Measurements from ENCODE around the gene KIF3C. TPM values are rescaled to one million over a fixed set of nuclear protein-coding genes. Genes with fewer than 3 reads are reported as not detected.
"Not testable (repeated sequence)": the region's sequence is repeated elsewhere in the genome, so short reads cannot be mapped to it uniquely, and the experiment has no call there.

Gene KIF3C
- polyA plus RNA-seq, 4 donors, result 12.5 to 19.7 (median 15.3) TPM

GRCh38 chr2:25920786-25921415, 61.4 kb downstream of the KIF3C start:
- DNase-seq (ENCODE audit: low read depth in 4 of 4, low spot score in 3 of 4), result no peak

GRCh38 chr2:25920336-25920735, 62.0 kb downstream of the KIF3C start:
- no peak for DNase-seq (ENCODE audit: low read depth in 4 of 4, low spot score in 3 of 4)

GRCh38 chr2:25917832-25918231, 64.5 kb downstream of the KIF3C start:
- no peak for DNase-seq (ENCODE audit: low read depth in 4 of 4, low spot score in 3 of 4)

- DNase-seq (ENCODE audit: low read depth in 4 of 4, low spot score in 3 of 4), result not testable (repeated sequence)
Measured at GRCh38 chr2:25917411-25917810, 64.9 kb downstream of the KIF3C start.

- not testable (repeated sequence) for DNase-seq (ENCODE audit: low read depth in 4 of 4, low spot score in 3 of 4)
Measured at GRCh38 chr2:25915944-25916772, 66.1 kb downstream of the KIF3C start.

GRCh38 chr2:25915411-25915810, 66.9 kb downstream of the KIF3C start:
- not testable (repeated sequence) for DNase-seq (ENCODE audit: low read depth in 4 of 4, low spot score in 3 of 4)

DNA sequence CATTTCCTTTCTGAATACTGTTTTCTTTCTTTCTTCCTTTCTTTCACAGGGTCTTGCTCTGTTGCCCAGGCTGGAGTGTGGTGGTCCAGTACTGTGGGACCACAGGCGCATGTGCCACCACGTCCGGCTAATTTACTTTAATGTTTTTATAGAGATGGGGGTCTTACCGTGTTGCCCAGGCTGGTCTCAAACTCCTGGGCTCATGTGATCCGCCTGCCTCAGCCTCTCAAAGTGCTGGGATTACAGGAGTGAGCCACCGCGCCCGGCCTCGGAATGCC, 68.7 kb downstream of the KIF3C start:
- not testable (repeated sequence) for DNase-seq (ENCODE audit: low read depth in 4 of 4, low spot score in 3 of 4)

GRCh38 chr2:25912851-25913695, 69.2 kb downstream of the KIF3C start:
- no peak for DNase-seq (ENCODE audit: low read depth in 4 of 4, low spot score in 3 of 4)

DNA sequence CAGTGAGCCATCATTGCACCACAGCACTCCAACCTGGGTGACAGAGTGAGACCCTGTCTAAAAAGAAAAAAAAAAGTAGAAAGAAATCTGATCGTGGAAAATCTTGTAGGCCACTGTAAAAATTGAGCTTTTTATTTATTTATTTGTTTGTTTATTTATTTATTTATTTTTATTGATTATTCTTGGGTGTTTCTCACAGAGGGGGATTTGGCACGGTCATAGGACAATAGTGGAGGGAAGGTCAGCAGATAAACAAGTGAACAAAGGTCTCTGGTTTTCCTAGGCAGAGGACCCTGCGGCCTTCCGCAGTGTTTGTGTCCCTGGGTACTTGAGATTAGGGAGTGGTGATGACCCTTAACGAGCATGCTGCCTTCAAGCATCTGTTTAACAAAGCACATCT, 72.7 kb downstream of the KIF3C start:
- not testable (repeated sequence) for DNase-seq (ENCODE audit: low read depth in 4 of 4, low spot score in 3 of 4)

DNA sequence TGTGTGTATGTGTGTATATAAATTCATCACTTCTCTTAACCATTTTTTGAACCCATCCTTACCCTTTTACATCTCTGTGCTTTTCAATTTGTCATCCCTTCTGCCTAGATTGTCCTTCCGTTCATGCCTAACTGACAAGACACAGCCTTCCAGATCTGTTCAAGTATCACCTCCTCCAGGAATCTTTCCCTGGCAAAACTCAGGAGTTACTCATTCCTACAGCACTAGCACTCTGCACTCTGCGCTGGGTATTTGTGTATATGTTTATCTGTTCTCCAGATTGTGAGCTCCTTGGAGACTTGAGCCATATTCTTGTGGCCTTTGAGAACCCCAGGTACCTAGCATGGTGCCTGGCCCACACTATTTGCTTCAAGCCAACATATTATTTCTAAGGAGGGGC, 77.2 kb downstream of the KIF3C start:
- no peak for DNase-seq (ENCODE audit: low read depth in 4 of 4, low spot score in 3 of 4)

- DNase-seq (ENCODE audit: low read depth in 4 of 4, low spot score in 3 of 4), result no peak
Measured at GRCh38 chr2:25903216-25903776, 79.0 kb downstream of the KIF3C start.

- no peak for DNase-seq (ENCODE audit: low read depth in 4 of 4, low spot score in 3 of 4)
Measured at GRCh38 chr2:25899404-25899970, 82.8 kb downstream of the KIF3C start.

DNA sequence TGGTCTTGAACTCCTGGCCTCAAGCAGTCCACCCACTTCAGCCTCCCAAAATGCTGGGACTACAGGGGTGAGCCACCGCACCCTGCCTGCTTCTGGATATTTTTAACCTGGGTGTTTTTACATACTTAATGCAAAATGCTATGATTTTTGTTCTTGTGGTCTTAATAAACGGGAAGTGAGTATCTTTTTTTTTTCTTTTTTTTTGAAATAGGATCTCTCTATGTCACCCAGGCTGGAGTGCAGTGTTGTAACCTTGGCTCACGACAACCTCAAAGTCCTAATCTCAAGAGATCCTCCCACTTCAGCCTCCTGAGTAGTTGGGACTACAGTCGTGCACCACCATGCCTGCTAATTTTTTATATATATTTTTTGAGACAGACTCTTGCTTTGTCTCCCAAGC, 84.8 kb downstream of the KIF3C start:
- DNase-seq (ENCODE audit: low read depth in 4 of 4, low spot score in 3 of 4), result no peak

- not testable (repeated sequence) for DNase-seq (ENCODE audit: low read depth in 4 of 4, low spot score in 3 of 4)
Measured at GRCh38 chr2:25896308-25896707, 86.0 kb downstream of the KIF3C start.

GRCh38 chr2:25895610-25896009, 86.7 kb downstream of the KIF3C start:
- DNase-seq (ENCODE audit: low read depth in 4 of 4, low spot score in 3 of 4), result no peak

- DNase-seq (ENCODE audit: low read depth in 4 of 4, low spot score in 3 of 4), result no peak
Measured at GRCh38 chr2:25895018-25895417, 87.3 kb downstream of the KIF3C start.

DNA sequence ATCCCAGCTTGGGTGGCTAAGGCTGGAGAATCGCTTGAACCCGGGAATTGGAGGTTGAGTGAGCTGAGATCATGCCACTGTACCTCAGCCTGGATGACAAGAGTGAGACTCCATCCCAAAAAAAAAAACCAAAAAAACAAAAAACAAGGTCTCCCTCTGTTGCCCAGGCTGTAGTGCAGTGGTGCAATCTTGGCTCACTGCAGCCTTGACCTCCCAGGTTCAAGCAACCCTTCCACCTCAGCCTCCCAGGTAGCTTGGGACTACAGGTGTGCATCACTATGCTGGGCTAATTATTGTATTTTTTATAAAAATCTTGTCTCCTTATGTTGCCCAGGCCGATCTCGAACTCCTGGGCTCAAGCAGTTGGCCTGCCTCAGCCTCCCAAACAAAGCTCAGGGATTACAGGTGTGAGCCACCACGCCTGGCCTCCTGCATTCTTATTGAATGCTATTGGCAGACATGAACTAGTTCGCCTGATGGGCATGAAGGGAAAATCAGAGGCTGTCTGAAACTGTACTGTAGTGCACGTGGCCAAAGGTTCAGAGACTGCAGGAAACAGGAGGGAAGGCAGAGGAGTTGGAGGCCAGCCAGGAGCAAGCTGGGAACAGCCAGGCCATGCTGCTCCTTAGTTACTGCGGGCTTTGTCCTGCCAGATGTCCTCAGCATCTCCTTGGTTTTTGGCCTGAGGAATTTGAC, 88.0 kb downstream of the KIF3C start:
- no peak for DNase-seq (ENCODE audit: low read depth in 4 of 4, low spot score in 3 of 4)

DNA sequence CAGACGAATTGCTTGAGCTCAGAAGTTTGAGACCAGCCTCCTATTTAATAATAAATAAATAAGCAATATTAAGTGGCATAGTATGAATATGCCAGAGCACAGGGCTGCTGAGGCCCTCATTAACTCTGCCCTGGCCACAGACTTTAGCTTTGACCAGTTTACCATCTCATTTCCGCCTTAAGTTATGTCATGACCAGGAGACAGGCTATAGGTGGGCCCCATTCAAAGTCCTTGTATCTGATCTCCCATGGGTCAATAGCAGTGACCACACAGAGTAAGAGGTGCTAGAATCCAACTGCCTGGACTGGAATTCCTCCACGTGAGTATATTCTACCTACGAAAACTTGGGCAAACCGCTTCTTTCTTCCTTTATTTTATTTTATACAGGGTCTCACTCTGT, 90.6 kb downstream of the KIF3C start:
- DNase-seq (ENCODE audit: low read depth in 4 of 4, low spot score in 3 of 4), result no peak

DNA sequence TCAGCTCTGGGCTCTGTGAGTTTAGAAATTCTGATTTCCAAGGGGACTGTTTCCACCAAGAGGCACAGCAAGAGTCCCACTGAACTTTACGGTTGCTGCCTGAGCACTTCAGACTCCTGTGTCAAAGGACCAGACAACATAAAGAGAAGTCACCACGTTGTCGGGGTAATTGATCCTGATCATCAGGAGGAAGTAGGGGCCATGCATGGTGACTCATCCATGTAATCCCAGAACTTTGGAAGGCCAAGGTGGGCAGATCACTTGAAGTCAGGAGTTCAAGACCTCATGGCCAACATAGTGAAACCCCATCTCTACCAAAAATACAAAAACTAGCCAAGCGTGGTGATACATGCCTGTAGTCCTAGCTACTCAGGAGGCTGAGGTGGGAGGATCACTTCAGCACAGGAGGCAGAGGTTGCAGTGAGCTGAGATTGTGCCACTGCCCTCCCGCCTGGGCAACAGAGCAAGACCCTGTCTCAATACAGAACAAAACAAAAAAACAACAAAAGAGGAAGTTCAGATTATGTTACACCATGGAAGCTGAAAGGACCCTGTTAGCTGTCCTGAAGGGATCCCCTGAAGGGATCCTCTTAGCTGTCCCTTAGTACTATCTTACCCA, 94.6 kb downstream of the KIF3C start:
- DNase-seq (ENCODE audit: low read depth in 4 of 4, low spot score in 3 of 4), result no peak

DNA sequence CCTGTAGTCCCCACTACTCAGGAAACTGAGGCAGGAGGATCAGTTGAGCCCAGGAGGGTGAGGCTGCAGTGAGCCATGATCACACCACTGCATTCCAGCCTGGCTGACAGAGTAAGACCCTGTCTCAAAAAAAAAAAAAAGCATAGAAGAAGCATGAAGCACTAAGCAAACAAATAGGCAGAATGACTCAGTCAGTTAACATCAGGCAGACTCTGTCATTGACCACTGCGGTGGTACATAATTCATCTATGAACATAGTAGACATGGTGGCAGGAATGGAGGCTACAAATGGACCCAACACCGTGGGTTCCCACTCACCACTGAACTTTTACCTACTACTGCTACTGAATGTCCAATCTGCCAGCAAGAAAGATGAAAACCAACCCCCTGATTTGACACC, 96.4 kb downstream of the KIF3C start:
- no peak for DNase-seq (ENCODE audit: low read depth in 4 of 4, low spot score in 3 of 4)

All from right renal pelvis (tissue), 4 donors.